GM12878 (cell line): ENCODE results near the gene TBC1D2B. TPM values are rescaled to one million over a fixed set of nuclear protein-coding genes. Genes with fewer than 3 reads are reported as not detected.

Source experiments
- ATAC-seq: fragments of 200-7000 bp; cut with Tn5 transposase; 3 replicates; pipeline ENCODE4 v1.9.1; 2020; ENCODE audit warnings: mild to moderate bottlenecking, moderate library complexity
- BruUV-seq: library from RNA; stranded (reverse); fragments of 400-500 nt; replicated peaks from 2 replicates; lab custom pipeline; 2021; lab: Mats Ljungman, UMichigan
- CTCF ChIA-PET: fragments of 300-600 bp; sonication (Branson Sonifier 250); formaldehyde crosslinking; extraction: SDS; loops from one replicate; lab custom pipeline; 2021; ENCODE audit warnings: inconsistent platforms; lab: Yijun Ruan, JAX
- POLR2A ChIA-PET: fragments of 350-600 bp; formaldehyde crosslinking; extraction: SDS; loops from one replicate; lab custom pipeline; 2021; ENCODE audit warnings: inconsistent platforms; lab: Charles Lee
- RAD21 ChIA-PET: fragments of 300-600 bp; sonication (Branson Sonifier 250); formaldehyde crosslinking; loops from one replicate; lab custom pipeline; 2023; ENCODE audit warnings: antibody characterized with exemption; ENCODE audit not compliant: unreplicated experiment; lab: Charles Lee
- SMC1A ChIA-PET: fragments of 300-600 bp; sonication (Branson Sonifier 250); formaldehyde crosslinking; loops from one replicate; lab custom pipeline; 2023; ENCODE audit not compliant: unreplicated experiment, uncharacterized antibody; lab: Charles Lee
- DNase-seq: peaks from one replicate; pipeline ENCODE4 v3.0.0-alpha.2; 2011; ENCODE audit warnings: low read depth, low spot score
- FAIRE-seq: peaks from 3 replicates; lab custom pipeline; 2011; peaks lifted over from hg19 to GRCh38; lab: Jason Lieb, UNC
- H2AFZ ChIP-seq: 2 replicates; pipeline ENCODE4 v1.6.0; 2011; ENCODE audit warnings: low read depth, low read length, control low read depth; ENCODE audit not compliant: control insufficient read depth
- H3K27ac ChIP-seq: 2 replicates; pipeline ENCODE4 v1.5.1; 2011; ENCODE audit warnings: control low read depth; ENCODE audit not compliant: control insufficient read depth, insufficient read depth
- H3K27me3 ChIP-seq, 2 experiments: replicated peaks in 1 of 2; 2 replicates each; pipeline versions ENCODE4 v1.6.0 to v1.6.1; 2011; ENCODE audit warnings: low read length in 1 of 2; ENCODE audit not compliant: control insufficient read depth in 2 of 2, insufficient read depth in 2 of 2
- H3K36me3 ChIP-seq, 2 experiments: 2 replicates each; pipeline ENCODE4 v1.5.1; 2011; ENCODE audit warnings: low read length in 1 of 2; ENCODE audit not compliant: control insufficient read depth in 2 of 2, insufficient read depth in 2 of 2
- H3K4me1 ChIP-seq: 2 replicates; pipeline ENCODE4 v1.6.1; 2011; ENCODE audit warnings: mild to moderate bottlenecking, low read length, moderate library complexity, mixed read lengths; ENCODE audit not compliant: control insufficient read depth, insufficient read depth
- H3K4me2 ChIP-seq: 2 replicates; pipeline ENCODE4 v1.6.0; 2011; ENCODE audit warnings: control low read depth; ENCODE audit not compliant: control insufficient read depth, insufficient read depth
- H3K4me3 ChIP-seq: fragments of 200-600 bp; sonication (generic); 2 replicates; pipeline ENCODE4 v1.5.1; 2016
- H3K79me2 ChIP-seq: 2 replicates; pipeline ENCODE4 v1.6.0; 2011; ENCODE audit warnings: low read length; ENCODE audit not compliant: control insufficient read depth, insufficient read depth
- H3K9ac ChIP-seq: 2 replicates; pipeline ENCODE4 v1.8.0; 2011; ENCODE audit warnings: low read length, control low read depth, mixed read lengths; ENCODE audit not compliant: control insufficient read depth, insufficient read depth
- H3K9me3 ChIP-seq: replicated peaks from 3 replicates; pipeline ENCODE4 v1.5.1; 2011; ENCODE audit warnings: mild to moderate bottlenecking, low read length; ENCODE audit not compliant: control insufficient read depth, insufficient read depth
- H4K20me1 ChIP-seq: 2 replicates; pipeline ENCODE4 v1.6.0; 2011; ENCODE audit not compliant: control insufficient read depth, insufficient read depth
- KAT2A ChIP-seq: conservative IDR thresholded peaks from 2 replicates; pipeline ENCODE4 v1.6.1; 2011; ENCODE audit warnings: low read depth, low read length; ENCODE audit not compliant: control insufficient read depth
- PBX3 ChIP-seq: IDR thresholded peaks from 2 replicates; pipeline ENCODE4 v1.6.1; 2011; ENCODE audit warnings: mild to moderate bottlenecking, low read depth, low read length, moderate library complexity; ENCODE audit not compliant: insufficient replicate concordance
- SPI1 ChIP-seq: IDR thresholded peaks from 2 replicates; pipeline ENCODE4 v1.6.1; 2011; ENCODE audit warnings: low read depth, mild to moderate bottlenecking, low read length, moderate library complexity, borderline replicate concordance; ENCODE audit not compliant: insufficient read depth
- TCF7 ChIP-seq: IDR thresholded peaks from 2 replicates; pipeline ENCODE4 v1.6.1; 2014; ENCODE audit warnings: antibody characterized with exemption, borderline replicate concordance
- ZSCAN29 ChIP-seq: fragments of 450-650 bp; IDR thresholded peaks from 2 replicates; pipeline ENCODE4 v1.6.1; 2017; ENCODE audit warnings: mild to moderate bottlenecking, moderate library complexity
- ZZZ3 ChIP-seq: IDR thresholded peaks from 2 replicates; pipeline ENCODE4 v1.6.1; 2011; ENCODE audit warnings: low read depth; ENCODE audit not compliant: control insufficient read depth, insufficient read length
- WGBS: methylation state at CpG from one replicate; pipeline ENCODE4 v1.1.6; 2016; ENCODE audit warnings: low lambda C conversion rate; ENCODE audit not compliant: insufficient replicate concordance, insufficient coverage; ENCODE audit errors: missing lambda C conversion rate; 5-methylcytosine and 5-hydroxymethylcytosine counted together
- in situ Hi-C: fragments of 300-500 bp; cut with MboI; formaldehyde crosslinking; loops from 9 replicates; pipeline ENCODE4 v1.14.3; 2018; ENCODE audit warnings: mixed read lengths
- intact Hi-C: fragments of 100-400 bp; cut with micrococcal nuclease; formaldehyde crosslinking; loops from one replicate; pipeline ENCODE4 v1.14.2; 2022; ENCODE audit not compliant: unreplicated experiment
- polyA plus RNA-seq, 11 experiments: library from polyadenylated mRNA; depleted of rRNA in 4 of 11; unstranded in 6 of 11; stranded (reverse) in 5 of 11; fragments of >200 nt; fragmentation: Nextera tagmentation in 4 of 11; fragmentation: Illumina TruSeq in 1 of 11; extraction: Ambion mirVana in 4 of 11; extraction: Trizol in 1 of 11; gene quantifications; 1 replicate in 1 of 11; 2 replicates in 10 of 11; pipeline versions ENCODE4 v1.2.1 to v1.2.3, GENCODE V29; 2011 to 2016; ENCODE audit warnings: inconsistent platforms in 2 of 11, missing spikeins in 2 of 11, low read depth in 1 of 11
- total RNA-seq, 4 experiments: library from RNA; depleted of rRNA in 3 of 4; stranded (reverse); fragments of >200 nt in 3 of 4; fragmentation: Illumina TruSeq in 1 of 4; extraction: Trizol in 1 of 4; gene quantifications; 2 replicates each; pipeline versions ENCODE4 v1.2.1 to v1.2.3, GENCODE V29; 2013 to 2021

TBC1D2B gene
- total and polyA plus RNA-seq, 10 of the 15 experiments (the other 5 are each of a cell fraction or from before 2014, with no cell fraction given), result 1.3 to 53.4 (median 19.4) TPM

DNA sequence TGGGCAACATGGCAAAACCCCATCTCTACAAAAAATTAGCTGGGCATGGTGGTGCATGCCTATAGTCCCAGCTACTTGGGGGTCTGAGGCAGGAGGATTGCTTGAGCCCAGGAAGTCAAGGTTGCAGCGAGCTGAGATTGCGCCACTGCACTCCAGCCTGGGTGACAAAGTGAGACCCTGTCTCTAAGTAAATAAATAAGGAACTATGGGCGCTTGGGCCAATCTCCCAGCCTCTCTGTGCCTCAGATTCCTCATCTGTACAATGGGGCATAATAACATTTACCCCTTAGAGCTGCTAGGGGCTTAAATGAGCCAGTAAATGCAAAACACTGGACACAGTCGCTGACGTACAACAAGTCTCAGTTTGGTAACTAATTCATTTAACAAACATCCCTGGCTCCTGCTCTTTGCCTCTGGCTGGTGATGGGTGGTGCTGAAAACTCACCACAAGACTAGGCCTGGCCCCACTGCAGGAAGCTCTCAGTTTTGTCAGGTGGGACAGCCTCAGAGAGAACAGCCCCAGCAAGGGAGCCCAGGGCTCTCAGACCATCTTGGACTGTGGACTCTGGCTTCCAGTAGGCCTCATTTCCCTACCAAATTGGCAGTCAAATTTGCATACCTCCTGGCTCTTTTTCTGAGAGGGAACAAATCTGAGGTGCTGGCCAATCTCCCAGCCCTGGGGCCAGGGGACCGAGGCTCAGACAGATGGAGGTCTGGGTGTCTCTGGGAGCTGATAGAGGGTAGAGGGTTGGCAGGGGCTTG is 6.4 kb upstream of the TBC1D2B start (continued):
- TF ChIP-seq ZZZ3 (no peak), PBX3 (no peak), TCF7 (no peak), KAT2A (no peak)
- TF ChIP-seq, all 136 proteins: peak for 0

DNA sequence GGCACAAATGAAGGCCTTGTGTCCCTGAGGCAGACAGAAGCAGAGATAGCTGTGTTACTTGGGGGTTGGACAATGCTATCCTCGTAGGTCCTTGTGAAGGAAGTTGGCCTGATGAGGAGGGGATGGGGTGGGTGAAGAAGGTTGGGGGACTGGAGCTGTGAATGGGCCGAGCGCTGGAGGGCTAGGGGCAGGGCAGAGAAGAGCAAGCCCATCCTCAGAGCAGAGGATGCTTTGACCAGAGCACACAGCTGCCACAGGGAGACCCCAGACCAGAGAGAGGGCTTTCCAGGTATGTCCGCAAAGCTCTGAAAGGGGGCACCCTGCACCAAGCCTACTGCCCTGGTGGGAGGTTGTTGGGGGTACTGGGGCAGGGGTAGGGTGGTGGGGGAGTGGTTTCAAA is 5.7 kb upstream of the TBC1D2B start:
- Histone ChIP-seq H3K79me2 (no peaks in the 10 kb centered on the region), H3K9me3 (no peaks in the 10 kb centered on the region), H3K4me1 (peaks cover 13% of the 10 kb centered on the region), H3K27me3 (no peaks in the 10 kb centered on the region), H3K4me3 (no peak overlapping the region), H3K27ac (no peak overlapping the region), H3K36me3 (no peaks in the 10 kb centered on the region), H2AFZ (no peak overlapping the region), H4K20me1 (no peaks in the 10 kb centered on the region), H3K9ac (no peak overlapping the region), H3K4me2 (no peak overlapping the region)
- TF ChIP-seq SPI1, result no peak
- TF ChIP-seq ZSCAN29, result no peak
- 57% methylated on average over 4 of the region's 4 CpGs for WGBS
- ChIA-PET CTCF (interaction anchor here (1.5 to 3.1 kb wide), 5 partner anchors 13 to 117 kb away, joined by 4 to 16 read pairs (median 5); no protein-coding TSS in a partner anchor), SMC1A (interaction anchor here (1.0 to 3.8 kb wide), 8 partner anchors 10 to 64 kb away, joined by 3 to 13 read pairs (median 4); no protein-coding TSS in a partner anchor), POLR2A (interaction anchor here (1.1 to 3.0 kb wide), 5 partner anchors 10 to 32 kb away, joined by 3 to 12 read pairs (median 5); no protein-coding TSS in a partner anchor), RAD21 (interaction anchor here (1.3 to 2.2 kb wide), 4 partner anchors 16 to 33 kb away, joined by 3 to 9 read pairs (median 4); no protein-coding TSS in a partner anchor)
- no peak for DNase-seq
- in situ Hi-C loops (no loop called here), intact Hi-C loops (no loop called here)
- ATAC-seq, result no peak
- no peak for FAIRE-seq
- BruUV-seq, result no TSS peak
